ENCODE measurements around the gene LCN10. TPM values are rescaled to one million over a fixed set of nuclear protein-coding genes. Genes with fewer than 3 reads are reported as not detected.
A peak's percentile ranks its signal among the peaks of the same experiment; 100 is the strongest.

LCN10 gene
- total and polyA plus RNA-seq, 2 of the 13 experiments (the other 11 are each of a cell fraction or from before 2014, with no cell fraction given), result 0.53 to 0.61 TPM

DNA sequence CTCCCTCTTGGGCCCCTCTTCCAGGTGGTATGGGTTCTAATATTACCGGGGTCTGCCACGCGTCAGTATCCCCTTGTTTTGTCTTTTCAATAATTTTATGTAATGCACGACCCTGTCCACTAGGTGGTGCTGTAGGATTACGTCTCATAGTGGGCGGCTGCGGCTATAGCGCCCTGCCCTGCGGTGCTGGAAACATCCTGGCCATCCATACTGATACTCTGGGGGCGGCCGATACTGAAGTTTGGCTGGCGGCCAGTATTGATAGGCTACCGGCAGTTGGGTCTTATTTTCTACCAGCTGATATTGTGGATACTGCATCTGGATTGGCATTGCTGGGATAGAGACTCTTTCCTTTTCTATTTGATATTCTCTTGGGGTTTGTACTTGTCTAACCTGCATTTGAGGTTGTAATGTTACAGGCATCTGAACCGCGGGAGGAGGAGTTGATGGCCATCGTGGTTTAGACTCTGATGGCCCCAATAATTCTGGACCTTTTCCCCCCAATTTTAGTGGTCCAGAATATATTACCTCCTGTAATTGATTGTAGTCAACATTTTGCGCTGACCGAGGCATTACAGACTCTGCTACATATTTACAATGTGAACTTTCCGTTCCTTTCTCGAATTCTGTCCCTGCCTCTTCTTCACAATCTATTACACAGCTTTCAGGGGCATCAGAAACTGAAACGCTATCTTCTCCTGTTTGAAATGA is 45.1 kb upstream of the LCN10 start (continued):
- TF ChIP-seq CREB1 (IDR thresholded peaks at IDR 0.05) (no peak), CREB1 (CRISPR knock-in tag; IDR thresholded peaks at IDR 0.05) (no peak), TAF15 (IDR thresholded peaks at IDR 0.05; ENCODE audit: low read depth, low read length, poor library complexity, severe bottlenecking) (no peak), POLR2A (IDR thresholded peaks at IDR 0.05; ENCODE audit: insufficient read depth in 1 of 2, low read depth in 2 of 2, low read length in 2 of 2) (no peak), NR3C1 (CRISPR knock-in tag; IDR thresholded peaks at IDR 0.05) (no peak), SALL1 (CRISPR knock-in tag; IDR thresholded peaks at IDR 0.05) (peak; percentile 72), GPN1 (CRISPR knock-in tag; IDR thresholded peaks at IDR 0.05; ENCODE audit: borderline replicate concordance) (no peak), POLR2AphosphoS2 (IDR thresholded peaks at IDR 0.05; ENCODE audit: low read depth, low read length) (no peak), TEAD3 (CRISPR knock-in tag; optimal IDR thresholded peaks at IDR 0.05; ENCODE audit: borderline replicate concordance) (no peak), ZSCAN31 (CRISPR knock-in tag; IDR thresholded peaks at IDR 0.05; ENCODE audit: low read depth) (peak; percentile 67; the same call in 1 of the 2 replicates), NFE2 (CRISPR knock-in tag; IDR thresholded peaks at IDR 0.05) (no peak), ZNF441 (CRISPR knock-in tag; IDR thresholded peaks at IDR 0.05; ENCODE audit: borderline replicate concordance) (no peak), ZNF567 (CRISPR knock-in tag; IDR thresholded peaks at IDR 0.05; ENCODE audit: borderline replicate concordance) (no peak), PAWR (CRISPR knock-in tag; IDR thresholded peaks at IDR 0.05; ENCODE audit: borderline replicate concordance) (no peak), SP1 (IDR thresholded peaks at IDR 0.05) (no peak), SP1 (CRISPR knock-in tag; IDR thresholded peaks at IDR 0.05) (no peak)
- TF ChIP-seq, protein P1, sequence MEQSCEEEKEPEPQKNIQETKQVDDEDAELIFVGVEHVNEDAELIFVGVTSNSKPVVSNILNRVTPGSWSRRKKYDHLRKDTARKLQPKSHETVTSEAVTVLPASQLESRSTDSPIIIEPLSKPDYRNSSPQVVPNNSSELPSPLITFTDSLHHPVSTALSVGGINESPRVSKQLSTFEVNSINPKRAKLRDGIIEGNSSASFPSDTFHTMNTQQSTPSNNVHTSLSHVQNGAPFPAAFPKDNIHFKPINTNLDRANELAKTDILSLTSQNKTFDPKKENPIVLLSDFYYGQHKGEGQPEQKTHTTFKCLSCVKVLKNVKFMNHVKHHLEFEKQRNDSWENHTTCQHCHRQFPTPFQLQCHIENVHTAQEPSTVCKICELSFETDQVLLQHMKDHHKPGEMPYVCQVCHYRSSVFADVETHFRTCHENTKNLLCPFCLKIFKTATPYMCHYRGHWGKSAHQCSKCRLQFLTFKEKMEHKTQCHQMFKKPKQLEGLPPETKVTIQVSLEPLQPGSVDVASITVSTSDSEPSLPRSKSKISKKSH (CRISPR knock-in tag; IDR thresholded peaks at IDR 0.05; ENCODE audit: borderline replicate concordance), result no peak
- TF ChIP-seq, protein P2, sequence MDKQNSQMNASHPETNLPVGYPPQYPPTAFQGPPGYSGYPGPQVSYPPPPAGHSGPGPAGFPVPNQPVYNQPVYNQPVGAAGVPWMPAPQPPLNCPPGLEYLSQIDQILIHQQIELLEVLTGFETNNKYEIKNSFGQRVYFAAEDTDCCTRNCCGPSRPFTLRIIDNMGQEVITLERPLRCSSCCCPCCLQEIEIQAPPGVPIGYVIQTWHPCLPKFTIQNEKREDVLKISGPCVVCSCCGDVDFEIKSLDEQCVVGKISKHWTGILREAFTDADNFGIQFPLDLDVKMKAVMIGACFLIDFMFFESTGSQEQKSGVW (CRISPR knock-in tag; IDR thresholded peaks at IDR 0.05; ENCODE audit: borderline replicate concordance), result no peak
- TF ChIP-seq, protein P3, sequence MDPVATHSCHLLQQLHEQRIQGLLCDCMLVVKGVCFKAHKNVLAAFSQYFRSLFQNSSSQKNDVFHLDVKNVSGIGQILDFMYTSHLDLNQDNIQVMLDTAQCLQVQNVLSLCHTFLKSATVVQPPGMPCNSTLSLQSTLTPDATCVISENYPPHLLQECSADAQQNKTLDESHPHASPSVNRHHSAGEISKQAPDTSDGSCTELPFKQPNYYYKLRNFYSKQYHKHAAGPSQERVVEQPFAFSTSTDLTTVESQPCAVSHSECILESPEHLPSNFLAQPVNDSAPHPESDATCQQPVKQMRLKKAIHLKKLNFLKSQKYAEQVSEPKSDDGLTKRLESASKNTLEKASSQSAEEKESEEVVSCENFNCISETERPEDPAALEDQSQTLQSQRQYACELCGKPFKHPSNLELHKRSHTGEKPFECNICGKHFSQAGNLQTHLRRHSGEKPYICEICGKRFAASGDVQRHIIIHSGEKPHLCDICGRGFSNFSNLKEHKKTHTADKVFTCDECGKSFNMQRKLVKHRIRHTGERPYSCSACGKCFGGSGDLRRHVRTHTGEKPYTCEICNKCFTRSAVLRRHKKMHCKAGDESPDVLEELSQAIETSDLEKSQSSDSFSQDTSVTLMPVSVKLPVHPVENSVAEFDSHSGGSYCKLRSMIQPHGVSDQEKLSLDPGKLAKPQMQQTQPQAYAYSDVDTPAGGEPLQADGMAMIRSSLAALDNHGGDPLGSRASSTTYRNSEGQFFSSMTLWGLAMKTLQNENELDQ (CRISPR knock-in tag; IDR thresholded peaks at IDR 0.05; ENCODE audit: borderline replicate concordance), result no peak
- TF ChIP-seq, protein P4, sequence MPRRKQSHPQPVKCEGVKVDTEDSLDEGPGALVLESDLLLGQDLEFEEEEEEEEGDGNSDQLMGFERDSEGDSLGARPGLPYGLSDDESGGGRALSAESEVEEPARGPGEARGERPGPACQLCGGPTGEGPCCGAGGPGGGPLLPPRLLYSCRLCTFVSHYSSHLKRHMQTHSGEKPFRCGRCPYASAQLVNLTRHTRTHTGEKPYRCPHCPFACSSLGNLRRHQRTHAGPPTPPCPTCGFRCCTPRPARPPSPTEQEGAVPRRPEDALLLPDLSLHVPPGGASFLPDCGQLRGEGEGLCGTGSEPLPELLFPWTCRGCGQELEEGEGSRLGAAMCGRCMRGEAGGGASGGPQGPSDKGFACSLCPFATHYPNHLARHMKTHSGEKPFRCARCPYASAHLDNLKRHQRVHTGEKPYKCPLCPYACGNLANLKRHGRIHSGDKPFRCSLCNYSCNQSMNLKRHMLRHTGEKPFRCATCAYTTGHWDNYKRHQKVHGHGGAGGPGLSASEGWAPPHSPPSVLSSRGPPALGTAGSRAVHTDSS (CRISPR knock-in tag; conservative IDR thresholded peaks at IDR 0.05), result no peak
- TF ChIP-seq, protein P5, sequence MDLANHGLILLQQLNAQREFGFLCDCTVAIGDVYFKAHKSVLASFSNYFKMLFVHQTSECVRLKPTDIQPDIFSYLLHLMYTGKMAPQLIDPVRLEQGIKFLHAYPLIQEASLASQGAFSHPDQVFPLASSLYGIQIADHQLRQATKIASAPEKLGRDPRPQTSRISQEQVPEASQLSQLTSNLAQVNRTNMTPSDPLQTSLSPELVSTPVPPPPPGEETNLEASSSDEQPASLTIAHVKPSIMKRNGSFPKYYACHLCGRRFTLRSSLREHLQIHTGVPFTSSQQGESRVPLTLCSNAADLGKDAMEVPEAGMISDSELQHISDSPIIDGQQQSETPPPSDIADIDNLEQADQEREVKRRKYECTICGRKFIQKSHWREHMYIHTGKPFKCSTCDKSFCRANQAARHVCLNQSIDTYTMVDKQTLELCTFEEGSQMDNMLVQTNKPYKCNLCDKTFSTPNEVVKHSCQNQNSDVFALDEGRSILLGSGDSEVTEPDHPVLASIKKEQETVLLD (CRISPR knock-in tag; IDR thresholded peaks at IDR 0.05; ENCODE audit: low read depth), result no peak
- TF ChIP-seq, protein P6, sequence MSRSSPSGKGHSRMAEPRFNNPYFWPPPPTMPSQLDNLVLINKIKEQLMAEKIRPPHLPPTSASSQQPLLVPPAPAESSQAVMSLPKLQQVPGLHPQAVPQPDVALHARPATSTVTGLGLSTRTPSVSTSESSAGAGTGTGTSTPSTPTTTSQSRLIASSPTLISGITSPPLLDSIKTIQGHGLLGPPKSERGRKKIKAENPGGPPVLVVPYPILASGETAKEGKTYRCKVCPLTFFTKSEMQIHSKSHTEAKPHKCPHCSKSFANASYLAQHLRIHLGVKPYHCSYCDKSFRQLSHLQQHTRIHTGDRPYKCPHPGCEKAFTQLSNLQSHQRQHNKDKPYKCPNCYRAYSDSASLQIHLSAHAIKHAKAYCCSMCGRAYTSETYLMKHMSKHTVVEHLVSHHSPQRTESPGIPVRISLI (CRISPR knock-in tag; IDR thresholded peaks at IDR 0.05; ENCODE audit: borderline replicate concordance), result no peak
